NCI-H2196 (cell line): ENCODE measurements around the gene RAVER2.
"Not testable (repeated sequence)": the region's sequence is repeated elsewhere in the genome, so short reads cannot be mapped to it uniquely, and the experiment has no call there.

ENCODE experiments used
- DNase-seq: peaks from one replicate; lab custom pipeline; 2025; ENCODE audit not compliant: unreplicated experiment; lab: John Stamatoyannopoulos, UW

Gene RAVER2

DNA sequence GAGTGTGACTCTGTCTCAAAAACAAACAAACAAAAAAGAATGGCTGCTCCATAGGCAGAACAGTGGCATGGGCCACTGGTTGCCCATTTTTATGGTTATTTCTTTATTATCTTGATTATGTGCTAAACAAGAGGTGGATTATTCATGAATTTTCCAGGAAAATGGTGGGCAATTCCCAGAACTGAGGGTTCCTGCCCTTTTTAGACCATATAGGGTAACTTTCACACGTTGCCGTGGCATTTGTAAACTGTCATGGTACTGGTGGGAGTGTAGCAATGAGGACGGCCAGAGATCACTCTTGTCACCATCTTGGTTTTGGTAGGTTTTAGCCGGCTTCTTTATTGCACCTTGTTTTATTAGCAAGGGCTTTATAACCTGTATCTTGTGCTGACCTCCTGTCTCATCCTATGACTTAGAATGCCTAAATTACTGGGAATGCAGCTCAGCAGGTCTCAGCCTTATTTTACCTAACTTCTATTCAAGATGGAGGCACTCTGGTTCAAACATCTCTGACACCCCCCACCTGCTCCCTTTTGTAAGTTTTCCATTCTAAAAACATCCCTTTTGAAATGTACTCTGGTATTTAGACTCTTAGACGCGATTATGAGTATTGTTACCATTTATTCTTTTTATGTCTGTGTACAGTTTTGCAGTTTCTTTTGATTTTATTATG lies 57.1 kb downstream of the RAVER2 start:
- DNase-seq, result no peak

DNA sequence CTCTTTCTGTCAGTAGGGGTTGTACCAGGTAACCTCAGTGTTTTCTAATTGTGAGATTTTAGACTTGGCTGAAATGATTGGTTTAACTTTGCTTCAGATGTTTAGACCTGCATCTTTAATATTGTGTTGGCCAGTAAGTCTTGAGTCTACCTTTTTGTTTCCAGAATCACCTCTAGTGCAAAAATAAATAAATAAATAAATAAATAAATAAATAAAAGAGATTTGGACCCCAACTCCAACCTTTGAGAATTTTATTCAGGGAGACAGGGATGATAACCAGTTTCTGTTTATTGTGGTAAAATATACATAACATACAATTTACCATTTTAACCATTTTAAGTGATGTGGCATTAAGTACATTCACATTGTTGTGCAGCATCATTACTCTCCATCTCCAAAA lies 64.4 kb downstream of the RAVER2 start:
- DNase-seq, result no peak

- DNase-seq, result no peak
Measured at GRCh38 chr1:64810001-64810400, 65.1 kb downstream of the RAVER2 start.

DNA sequence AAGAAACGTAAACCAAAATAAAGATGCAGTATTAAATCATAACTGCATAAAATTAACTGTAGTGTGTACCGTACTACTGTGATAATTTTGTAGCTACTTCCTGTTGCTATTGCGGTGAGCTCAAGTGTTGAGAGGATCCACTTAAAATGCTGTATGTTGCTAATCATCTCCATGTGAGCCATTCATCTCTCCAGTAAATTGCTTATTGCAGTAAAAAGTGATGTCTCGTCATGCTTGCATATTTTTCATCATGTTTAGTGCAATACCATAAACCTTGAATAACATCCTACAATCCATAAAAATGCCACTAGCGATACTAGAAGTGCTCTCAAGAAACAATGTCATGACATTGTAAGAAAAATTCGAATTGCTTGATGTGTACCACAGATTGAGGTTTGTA lies 66.3 kb downstream of the RAVER2 start:
- no peak for DNase-seq

DNA sequence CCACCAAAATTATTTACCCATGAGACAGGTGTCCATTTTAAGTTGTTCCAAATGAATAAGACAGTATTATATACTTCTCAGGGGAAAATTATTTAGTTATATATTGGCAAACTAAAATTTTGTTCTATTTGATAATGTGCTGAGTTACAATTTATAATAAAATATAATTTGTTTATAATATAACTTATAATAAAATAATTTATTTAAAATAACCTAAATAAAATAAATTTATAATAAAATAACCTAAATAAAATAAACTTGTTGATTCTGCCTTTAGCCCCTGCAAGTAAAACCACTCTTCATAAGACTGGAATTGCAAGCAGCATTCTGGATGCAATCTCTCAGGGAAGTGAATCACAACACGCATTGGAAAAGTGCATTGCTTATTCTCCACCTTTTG lies 69.6 kb downstream of the RAVER2 start:
- no peak for DNase-seq

DNA sequence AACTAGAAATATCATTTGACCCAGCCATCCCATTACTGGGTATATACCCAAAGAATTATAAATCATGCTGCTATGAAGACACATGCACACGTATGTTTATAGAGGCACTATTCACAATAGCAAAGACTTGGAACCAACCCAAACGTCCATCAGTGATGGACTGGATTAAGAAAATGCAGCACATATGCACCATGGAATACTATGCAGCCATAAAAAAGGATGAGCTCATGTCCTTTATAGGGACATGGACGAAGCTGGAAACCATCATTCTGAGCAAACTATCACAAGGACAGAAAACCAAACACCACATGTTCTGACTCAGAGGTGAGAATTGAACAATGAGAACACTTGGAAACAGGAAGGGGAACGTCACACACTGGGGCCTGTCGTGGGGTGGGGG lies 72.5 kb downstream of the RAVER2 start:
- not testable (repeated sequence) for DNase-seq

- not testable (repeated sequence) for DNase-seq
Measured at GRCh38 chr1:64820572-64820971, 75.7 kb downstream of the RAVER2 start.

DNA sequence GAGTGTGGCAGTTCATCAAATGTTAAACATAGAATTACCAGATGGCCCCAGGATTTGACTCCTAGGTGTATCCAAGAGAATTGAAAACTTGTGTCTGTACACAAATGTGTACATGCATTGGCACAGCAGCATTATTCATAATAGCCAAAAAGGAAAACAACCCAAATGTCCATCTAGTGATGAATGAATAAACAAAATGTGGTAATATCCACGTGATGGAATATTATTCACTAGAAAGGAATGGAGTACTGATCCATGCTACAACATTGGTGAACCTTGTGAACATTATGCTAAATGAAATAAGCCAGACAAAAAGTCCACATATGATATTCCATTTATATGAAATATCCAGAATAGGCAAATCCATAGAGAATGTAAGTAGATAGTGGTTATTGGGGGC lies 77.7 kb downstream of the RAVER2 start:
- DNase-seq, result no peak

DNA sequence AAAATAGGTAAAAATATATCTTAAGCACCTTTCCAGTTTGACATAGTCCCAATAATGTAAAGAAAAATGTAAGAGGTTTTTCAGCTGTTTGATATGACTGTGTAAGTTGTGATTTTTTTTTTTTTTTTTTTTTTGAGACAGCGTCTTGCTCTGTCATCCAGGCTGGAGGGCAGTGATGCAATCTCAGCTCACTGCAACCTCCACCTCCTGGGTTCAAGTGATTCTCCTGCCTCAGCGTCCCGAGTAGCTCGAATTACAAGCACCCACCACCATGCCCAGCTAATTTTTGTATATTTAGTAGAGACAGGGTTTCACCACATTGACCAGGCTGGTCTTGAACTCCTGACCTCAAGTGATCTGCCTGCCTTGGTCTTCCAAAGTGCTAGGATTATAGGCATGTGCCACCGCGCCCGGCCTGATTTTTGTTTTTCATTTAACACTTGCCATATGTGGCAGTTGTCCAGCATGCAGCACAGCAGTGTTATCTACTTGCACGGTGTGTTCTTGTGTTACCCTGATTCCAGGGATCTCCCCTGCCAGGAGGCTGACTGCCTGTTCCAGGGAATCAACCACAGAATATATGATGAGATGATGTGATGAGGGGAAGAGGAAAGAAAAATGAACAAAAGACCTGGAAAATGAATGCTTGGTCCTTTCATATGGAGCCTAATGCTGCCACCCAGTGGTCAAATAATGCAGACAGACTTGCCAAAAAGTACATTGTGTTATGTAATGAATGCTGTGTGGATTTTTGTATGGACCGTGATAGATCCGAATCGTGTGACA lies 79.0 kb downstream of the RAVER2 start:
- DNase-seq, result peak; percentile 86

- no peak for DNase-seq
Measured at GRCh38 chr1:64826991-64827390, 82.1 kb downstream of the RAVER2 start.

- DNase-seq, result no peak
Measured at GRCh38 chr1:64828829-64829228, 84.0 kb downstream of the RAVER2 start.

DNA sequence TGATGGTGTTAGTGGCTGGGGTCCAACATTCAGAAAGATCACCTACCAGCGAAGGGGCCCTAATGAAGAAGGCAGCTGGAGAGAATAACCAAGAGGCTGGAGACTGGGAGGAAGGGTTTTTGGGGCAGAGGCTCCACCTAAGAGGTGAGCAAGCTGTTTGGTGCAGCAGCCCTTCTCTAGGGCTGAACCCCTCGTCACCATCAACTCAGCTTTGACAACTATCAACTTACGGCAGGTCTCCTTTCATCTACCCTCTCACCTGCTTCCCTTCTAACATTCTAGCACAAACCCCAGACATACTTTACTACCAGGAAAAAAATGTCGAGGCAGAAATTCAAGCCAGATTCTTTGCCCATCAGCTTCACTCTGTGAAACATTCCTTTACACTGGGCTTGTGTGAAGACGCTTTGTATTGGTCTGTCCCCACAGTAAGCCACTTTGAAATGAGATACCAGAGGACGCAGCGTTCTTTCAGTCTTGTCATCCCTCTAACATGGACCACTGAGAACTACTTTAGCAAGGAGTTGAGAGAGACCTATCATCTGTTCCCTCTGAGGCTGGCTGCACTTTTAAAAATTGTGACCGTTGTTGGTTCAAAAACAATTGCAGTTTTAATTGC lies 84.6 kb downstream of the RAVER2 start:
- DNase-seq, result no peak

DNA sequence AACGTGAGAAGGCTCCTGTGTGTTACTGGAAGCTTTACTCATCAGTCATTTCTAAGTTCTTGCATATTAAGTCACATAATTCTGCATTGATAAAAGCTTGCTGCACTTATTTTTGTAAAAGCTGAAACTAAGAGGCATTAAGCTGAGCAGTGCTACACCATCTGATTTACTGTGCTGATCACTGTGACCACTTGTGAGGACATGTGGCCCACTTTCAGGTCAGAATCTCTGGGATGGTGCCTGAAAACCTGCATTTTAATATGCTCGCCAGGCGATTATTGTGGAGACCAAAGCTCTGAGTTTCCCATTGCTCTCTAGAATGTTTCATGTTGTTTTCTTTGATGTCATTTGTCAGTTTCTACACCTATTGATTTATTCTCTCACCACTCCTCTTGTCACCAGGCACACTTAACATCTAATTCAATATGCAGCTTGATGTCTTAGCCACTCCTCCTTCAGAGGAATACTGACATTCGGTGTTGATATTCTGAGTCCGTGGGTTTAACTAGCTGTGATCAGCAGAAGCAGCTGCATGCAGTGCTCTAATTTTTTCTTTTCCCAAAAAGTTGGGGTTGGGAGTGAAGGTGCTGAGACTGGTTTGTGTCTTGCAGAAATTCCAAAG lies 85.3 kb downstream of the RAVER2 start:
- no peak for DNase-seq

GRCh38 chr1:64834734-64835133 lies 89.9 kb downstream of the RAVER2 start:
- no peak for DNase-seq

- DNase-seq, result no peak
Measured at GRCh38 chr1:64836802-64837201, 91.9 kb downstream of the RAVER2 start.

GRCh38 chr1:64838486-64838885 lies 93.6 kb downstream of the RAVER2 start:
- no peak for DNase-seq

GRCh38 chr1:64839261-64839660 lies 94.4 kb downstream of the RAVER2 start:
- DNase-seq, result no peak

GRCh38 chr1:64839732-64840405 lies 95.0 kb downstream of the RAVER2 start:
- DNase-seq, result no peak

GRCh38 chr1:64841330-64842065 lies 96.6 kb downstream of the RAVER2 start:
- DNase-seq, result no peak

DNA sequence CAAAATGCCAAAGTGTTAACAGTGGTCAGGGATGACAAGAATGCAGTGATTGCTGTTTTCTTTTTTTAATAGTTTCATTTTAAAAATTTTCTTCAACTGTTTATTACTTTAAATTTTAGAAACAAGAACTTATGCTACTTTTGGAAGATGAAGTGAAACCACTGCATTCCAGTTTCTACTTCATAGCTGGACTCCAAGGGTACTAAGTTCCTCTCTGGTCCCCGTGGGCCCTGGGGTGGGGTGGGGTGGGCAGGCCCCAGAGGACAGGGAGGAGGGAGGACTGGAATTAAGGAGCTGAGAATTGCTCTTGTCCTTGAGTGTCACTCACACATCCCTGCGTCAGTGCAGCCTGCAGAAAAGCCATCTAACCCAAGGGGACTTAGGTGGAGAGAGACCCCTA lies 97.3 kb downstream of the RAVER2 start:
- no peak for DNase-seq

DNA sequence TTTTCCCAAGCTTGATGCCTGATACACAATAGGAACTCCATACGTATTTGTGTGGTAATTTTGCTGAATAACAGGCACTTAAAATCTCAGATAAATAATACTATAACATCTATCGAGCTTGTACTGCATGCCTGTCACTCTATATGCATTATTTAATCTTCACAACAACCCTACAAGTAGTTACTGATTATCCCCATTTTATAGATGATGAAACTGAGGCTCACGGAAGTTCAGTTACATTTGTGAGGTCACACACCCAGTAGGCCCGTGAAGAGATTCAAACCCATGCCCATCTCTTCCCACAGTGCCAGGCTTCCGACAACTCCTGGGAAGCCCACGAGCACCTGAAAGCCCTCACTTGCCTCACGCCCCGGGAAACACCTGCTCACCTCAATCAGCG lies 98.8 kb downstream of the RAVER2 start:
- no peak for DNase-seq
